Chondrocyte (in vitro differentiated cells): Measurements from ENCODE around the gene BBX. TPM values are rescaled to one million over a fixed set of nuclear protein-coding genes. Genes with fewer than 3 reads are reported as not detected.

Source experiments
- DNase-seq: peaks from one replicate; pipeline ENCODE4 v3.0.0; 2021; ENCODE audit warnings: mixed read lengths, low spot score
- H3K27ac Mint-ChIP-seq: one replicate; pipeline ENCODE4 v1.8.0; 2021; ENCODE audit warnings: mild to moderate bottlenecking, moderate library complexity, mixed read lengths; ENCODE audit not compliant: unreplicated experiment
- H3K27me3 Mint-ChIP-seq: 2 replicates; pipeline ENCODE4 v1.8.0; 2021; ENCODE audit warnings: low read depth, mixed read lengths
- H3K36me3 Mint-ChIP-seq: 2 replicates; pipeline ENCODE4 v1.8.0; 2021; ENCODE audit warnings: low read depth, mixed read lengths
- H3K4me1 Mint-ChIP-seq: 2 replicates; pipeline ENCODE4 v1.8.0; 2021; ENCODE audit warnings: low read depth, mild to moderate bottlenecking, mixed read lengths
- H3K4me3 Mint-ChIP-seq: one replicate; pipeline ENCODE4 v1.8.0; 2021; ENCODE audit warnings: mild to moderate bottlenecking, moderate library complexity, mixed read lengths; ENCODE audit not compliant: unreplicated experiment
- H3K9me3 Mint-ChIP-seq: 2 replicates; pipeline ENCODE4 v1.8.0; 2021; ENCODE audit warnings: low read depth, mixed read lengths
- total RNA-seq: library from RNA; stranded (reverse); gene quantifications from 3 replicates; pipeline ENCODE4 v1.2.1, GENCODE V29; 2021
- TF ChIP-seq, protein P1 (sequence below): fragments of 200-600 bp; sonication (generic); IDR thresholded peaks from 2 replicates; pipeline ENCODE4 v1.5.0; 2021; ENCODE audit warnings: antibody characterized with exemption, mild to moderate bottlenecking, moderate library complexity

The BBX gene
- total RNA-seq, 1 donor from 2014 or later = 69.6 TPM

DNA sequence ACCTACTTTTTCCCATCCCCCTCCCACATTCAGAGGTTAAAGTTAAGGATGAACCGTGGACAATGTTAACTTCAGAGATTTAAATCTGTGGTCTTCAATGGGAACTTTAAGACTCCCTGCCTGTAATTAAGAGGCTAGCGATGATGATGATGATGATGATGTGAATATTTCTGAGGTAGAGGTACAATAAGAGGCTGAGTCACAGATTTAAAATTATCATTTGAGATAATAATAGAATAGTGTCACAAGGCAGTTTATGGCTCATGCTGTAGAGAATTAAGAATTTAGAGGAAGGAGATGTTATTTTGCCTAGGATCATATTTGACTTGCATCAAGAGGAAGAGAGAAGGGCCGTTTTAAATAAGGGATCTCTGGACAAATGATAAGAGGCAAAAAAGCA, 146.2 kb downstream of the BBX start:
- H3K27me3 Mint-ChIP-seq = no peaks in the 10 kb centered on the region
- H3K9me3 Mint-ChIP-seq = no peaks in the 10 kb centered on the region
- DNase-seq = no peak
- TF ChIP-seq, protein P1, sequence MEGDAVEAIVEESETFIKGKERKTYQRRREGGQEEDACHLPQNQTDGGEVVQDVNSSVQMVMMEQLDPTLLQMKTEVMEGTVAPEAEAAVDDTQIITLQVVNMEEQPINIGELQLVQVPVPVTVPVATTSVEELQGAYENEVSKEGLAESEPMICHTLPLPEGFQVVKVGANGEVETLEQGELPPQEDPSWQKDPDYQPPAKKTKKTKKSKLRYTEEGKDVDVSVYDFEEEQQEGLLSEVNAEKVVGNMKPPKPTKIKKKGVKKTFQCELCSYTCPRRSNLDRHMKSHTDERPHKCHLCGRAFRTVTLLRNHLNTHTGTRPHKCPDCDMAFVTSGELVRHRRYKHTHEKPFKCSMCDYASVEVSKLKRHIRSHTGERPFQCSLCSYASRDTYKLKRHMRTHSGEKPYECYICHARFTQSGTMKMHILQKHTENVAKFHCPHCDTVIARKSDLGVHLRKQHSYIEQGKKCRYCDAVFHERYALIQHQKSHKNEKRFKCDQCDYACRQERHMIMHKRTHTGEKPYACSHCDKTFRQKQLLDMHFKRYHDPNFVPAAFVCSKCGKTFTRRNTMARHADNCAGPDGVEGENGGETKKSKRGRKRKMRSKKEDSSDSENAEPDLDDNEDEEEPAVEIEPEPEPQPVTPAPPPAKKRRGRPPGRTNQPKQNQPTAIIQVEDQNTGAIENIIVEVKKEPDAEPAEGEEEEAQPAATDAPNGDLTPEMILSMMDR = no peak
- no peak overlapping the region for H3K27ac Mint-ChIP-seq
- H3K4me1 Mint-ChIP-seq = peaks cover 28% of the 10 kb centered on the region
- no peaks in the 10 kb centered on the region for H3K36me3 Mint-ChIP-seq
- no peak overlapping the region for H3K4me3 Mint-ChIP-seq

DNA sequence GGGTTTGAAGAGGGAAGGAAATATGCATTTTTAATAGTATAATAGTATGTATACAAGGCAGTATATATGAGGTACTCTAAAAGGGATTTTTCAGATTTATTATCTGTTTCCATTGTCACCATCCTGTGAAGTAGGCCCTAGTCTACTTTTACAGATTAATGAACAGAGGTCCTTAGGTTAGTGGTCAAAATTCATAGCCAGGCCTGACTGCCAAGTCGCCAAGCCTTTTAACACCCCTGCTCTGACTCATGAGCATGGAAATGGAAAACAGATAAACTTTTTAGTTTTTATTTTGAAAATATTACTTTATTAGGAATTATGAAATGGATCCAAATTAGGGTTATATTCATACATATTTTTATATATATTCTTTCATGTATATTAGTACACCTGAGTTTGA, 146.9 kb downstream of the BBX start:
- no peak overlapping the region for H3K27ac Mint-ChIP-seq
- no peaks in the 10 kb centered on the region for H3K36me3 Mint-ChIP-seq
- TF ChIP-seq, protein P1 = no peak
- DNase-seq = no peak
- H3K4me3 Mint-ChIP-seq = no peak overlapping the region
- no peaks in the 10 kb centered on the region for H3K9me3 Mint-ChIP-seq
- peaks cover 21% of the 10 kb centered on the region for H3K4me1 Mint-ChIP-seq
- no peaks in the 10 kb centered on the region for H3K27me3 Mint-ChIP-seq

DNA sequence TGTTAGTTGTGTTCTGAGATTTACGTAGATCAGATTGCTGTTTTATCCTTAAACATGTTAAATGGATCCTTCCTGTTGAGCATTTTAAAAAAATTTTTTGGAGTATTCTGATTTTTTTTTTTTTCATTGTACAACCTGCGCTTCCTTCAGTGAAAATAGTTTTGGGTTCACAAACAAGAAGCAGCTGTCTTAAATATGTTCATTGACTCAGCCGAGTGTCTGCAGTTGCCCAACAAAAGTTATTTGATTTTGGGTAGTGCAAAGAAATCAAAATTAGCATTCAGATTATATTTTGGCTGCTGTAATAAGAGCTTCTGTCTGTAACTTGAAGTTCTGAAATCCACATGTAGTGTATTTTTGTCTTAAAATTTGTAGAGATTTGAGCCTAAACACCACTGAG, 148.2 kb downstream of the BBX start:
- Mint-ChIP-seq H3K9me3 (no peaks in the 10 kb centered on the region), H3K27ac (no peak overlapping the region), H3K4me3 (no peak overlapping the region), H3K27me3 (no peaks in the 10 kb centered on the region), H3K36me3 (no peaks in the 10 kb centered on the region), H3K4me1 (peaks cover 10% of the 10 kb centered on the region)
- DNase-seq = no peak
- TF ChIP-seq, protein P1 = no peak

DNA sequence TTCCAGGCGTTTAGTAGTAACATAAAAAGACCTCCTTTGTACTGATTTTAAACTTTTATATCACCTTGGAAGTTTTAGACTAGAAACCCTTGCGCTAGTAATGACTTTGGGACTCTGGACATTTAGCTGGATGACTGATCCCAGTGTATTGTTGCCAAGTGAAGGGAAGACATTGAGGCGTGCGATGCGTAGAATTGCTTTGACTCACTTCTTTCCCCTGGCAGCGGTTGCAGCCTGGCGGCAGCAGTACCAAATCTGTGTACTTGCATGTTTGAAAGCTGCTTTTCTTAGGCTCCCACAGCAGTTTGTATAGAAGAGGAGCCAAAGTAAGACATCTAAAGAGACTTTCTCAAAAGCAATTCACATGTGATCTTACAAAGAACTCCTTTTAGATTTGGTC, 151.6 kb downstream of the BBX start:
- Mint-ChIP-seq H3K4me1 (peaks cover 9% of the 10 kb centered on the region), H3K4me3 (no peak overlapping the region), H3K27ac (no peak overlapping the region), H3K36me3 (no peaks in the 10 kb centered on the region), H3K27me3 (no peaks in the 10 kb centered on the region), H3K9me3 (no peaks in the 10 kb centered on the region)
- TF ChIP-seq, protein P1 = no peak
- no peak for DNase-seq

DNA sequence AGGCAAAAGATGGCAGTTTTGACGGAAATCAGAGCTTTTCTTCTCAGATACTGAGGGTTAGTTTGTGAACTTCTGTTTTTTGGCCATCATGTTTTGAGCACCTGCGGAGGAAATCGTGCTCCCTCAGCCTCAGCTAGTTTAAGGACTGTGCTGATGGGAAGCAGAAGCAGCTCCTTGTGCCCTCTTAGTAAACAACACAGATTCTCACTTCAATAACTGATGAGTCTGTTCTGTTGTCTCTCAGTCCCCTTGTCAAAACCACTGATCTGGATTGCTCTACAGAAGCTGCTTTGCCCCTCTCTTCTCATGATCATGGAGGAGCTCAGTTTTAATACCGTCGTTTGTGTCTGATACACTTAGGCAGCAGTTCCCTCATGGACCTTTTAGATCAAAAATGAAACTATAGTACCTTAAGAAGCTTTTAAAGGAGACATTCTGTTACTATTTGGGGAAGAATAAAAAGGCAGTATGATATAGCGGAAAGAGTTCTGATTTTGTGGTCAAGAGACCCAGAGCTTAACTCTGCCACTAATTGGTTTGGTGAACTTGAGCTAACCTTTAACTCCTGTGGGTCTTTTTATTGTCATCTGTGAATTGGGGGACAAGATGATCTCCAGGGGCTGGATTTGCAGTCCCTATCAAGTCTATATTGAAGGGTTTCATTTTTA, 152.6 kb downstream of the BBX start:
- no peak overlapping the region for H3K27ac Mint-ChIP-seq
- no peaks in the 10 kb centered on the region for H3K9me3 Mint-ChIP-seq
- no peak overlapping the region for H3K4me3 Mint-ChIP-seq
- H3K36me3 Mint-ChIP-seq = no peaks in the 10 kb centered on the region
- DNase-seq = no peak
- peaks cover 18% of the 10 kb centered on the region for H3K4me1 Mint-ChIP-seq
- TF ChIP-seq, protein P1 = no peak
- no peaks in the 10 kb centered on the region for H3K27me3 Mint-ChIP-seq
